ENCODE data around the gene KRTAP5-8. TPM values are rescaled to one million over a fixed set of nuclear protein-coding genes. Genes with fewer than 3 reads are reported as not detected.
"Not testable (repeated sequence)": the region's sequence is repeated elsewhere in the genome, so short reads cannot be mapped to it uniquely, and the experiment has no call there.

The KRTAP5-8 gene
- polyA plus RNA-seq, 3 donors = 0.23 to 1.1 (median 0.23) TPM

DNA sequence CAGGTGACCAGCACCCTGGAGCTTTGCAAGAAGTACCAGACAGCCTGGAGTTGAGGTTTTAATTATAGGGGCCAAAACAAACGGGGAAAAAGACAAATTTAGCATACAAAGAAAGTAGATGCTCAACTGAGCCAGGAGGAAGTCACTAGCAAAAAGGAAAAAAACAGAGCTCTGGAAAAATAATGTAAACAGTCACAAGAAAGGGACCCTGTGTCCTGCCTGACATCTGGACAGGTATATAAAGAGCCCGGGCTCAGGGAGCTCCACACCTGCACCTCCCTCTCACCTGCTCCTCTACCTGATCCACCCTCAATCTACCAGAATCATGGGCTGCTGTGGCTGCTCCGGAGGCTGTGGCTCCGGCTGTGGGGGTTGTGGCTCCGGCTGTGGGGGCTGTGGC, 27.4 kb downstream of the KRTAP5-8 start, which contains the start of gene KRTAP5-10:
Gene KRTAP5-10 (plus strand): TSS at position 301 of the 400 bp plus-strand sequence. CDS start 25 bp downstream, at position 326.
- DNase-seq (ENCODE audit: extremely low read depth in 1 of 11, low read depth in 9 of 11, low spot score in 4 of 11) = no peak

DNA sequence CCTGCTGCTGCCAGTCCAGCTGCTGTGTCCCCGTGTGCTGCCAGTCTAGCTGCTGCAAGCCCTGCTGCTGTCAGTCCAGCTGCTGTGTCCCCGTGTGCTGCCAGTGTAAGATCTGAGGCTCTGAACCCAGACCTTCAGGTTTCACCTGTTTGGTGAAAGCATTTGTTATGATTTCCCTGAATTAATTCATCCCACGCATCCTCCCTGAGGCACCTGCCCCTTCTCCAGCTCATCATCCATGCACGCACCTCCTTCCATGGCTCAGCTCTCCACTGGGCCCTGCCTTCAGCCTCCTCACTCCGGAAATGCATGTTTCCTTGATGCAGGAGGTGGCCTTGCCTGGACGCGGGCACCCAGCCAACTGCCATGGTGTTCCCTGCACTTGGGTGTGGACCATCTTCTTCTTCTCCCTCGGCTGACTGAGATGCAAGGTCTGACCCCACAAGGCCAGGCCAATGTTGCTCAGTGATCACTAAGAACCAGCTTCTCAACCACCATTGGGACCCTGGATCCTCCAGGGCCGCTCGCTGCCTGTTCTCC, 28.3 kb downstream of the KRTAP5-8 start:
- DNase-seq (ENCODE audit: extremely low read depth in 1 of 11, low read depth in 9 of 11, low spot score in 4 of 11) = no peak

DNA sequence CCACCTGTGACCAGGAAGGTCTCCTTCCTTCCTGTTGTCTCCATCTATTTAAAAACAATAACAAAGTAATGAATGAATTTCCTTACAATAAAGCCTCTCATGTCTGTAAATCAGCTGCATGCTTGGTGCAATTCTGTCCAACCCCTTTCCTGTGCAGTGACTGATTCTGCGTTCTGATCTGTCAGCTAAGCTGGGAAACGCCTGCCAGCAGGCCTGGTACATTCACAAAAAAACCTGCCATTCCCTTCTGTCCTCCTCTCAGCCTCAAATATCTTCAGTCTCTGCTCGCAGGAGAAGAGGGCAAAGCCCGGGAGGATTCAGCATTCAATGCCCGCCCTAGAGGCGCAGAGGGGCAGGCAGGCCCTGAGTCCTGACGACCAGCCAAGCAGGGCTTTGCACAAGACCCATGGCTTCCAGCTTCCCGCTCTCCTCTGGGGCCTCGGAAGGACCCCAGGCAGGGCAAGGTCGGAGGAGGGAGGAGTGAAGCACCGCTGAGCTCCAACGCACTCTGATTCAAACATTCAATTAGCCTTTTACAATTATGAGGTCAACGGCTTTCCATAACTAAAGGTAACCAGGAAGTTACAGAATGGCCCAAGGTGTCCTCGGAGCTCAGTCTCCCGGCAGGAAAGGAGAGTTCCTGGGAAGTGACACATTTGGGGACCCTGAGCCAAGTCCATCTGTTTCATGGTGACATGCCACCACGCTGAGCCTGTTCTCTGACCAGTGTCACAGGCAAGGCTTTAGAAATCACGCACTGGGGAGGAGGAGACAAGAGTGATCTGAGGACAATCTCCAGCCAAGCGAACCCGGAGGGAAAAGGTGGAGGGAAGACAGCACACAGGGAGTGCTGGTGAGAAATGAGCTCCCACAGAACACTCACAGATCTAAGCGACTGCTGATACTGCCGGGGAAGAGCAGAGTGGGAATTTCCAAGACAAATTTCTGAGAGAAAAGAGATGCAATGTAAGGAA, 29.1 kb downstream of the KRTAP5-8 start:
- DNase-seq (ENCODE audit: extremely low read depth in 1 of 11, low read depth in 9 of 11, low spot score in 4 of 11) = not testable (repeated sequence)

DNA sequence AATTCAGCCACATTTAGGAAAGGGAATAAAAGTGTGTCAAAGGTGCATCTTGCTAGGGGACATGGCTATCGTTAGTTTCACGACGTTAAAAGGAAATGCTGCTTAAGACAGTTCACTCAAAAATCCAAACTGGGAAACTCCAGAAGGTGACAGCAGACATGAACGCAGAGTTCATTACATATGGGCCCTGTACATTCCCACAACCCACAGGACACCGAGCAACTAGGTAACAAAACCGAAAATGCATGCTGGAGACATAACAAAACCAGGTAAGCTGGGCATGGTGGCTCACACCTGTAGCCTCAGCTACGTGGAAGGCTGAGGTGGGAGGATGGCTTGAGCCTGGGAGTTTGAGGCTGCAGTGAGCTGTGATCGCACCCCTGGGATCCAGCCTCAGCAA, 29.8 kb downstream of the KRTAP5-8 start:
- DNase-seq (ENCODE audit: extremely low read depth in 1 of 11, low read depth in 9 of 11, low spot score in 4 of 11) = not testable (repeated sequence)

- DNase-seq (ENCODE audit: extremely low read depth in 1 of 11, low read depth in 9 of 11, low spot score in 4 of 11) = peak in 4 of 11 donors; percentile 24 to 42 (median 33)
Observed at GRCh38 chr11:71568704-71569349, 31.0 kb downstream of the KRTAP5-8 start.

GRCh38 chr11:71571101-71571850, 33.5 kb downstream of the KRTAP5-8 start:
- not testable (repeated sequence) for DNase-seq (ENCODE audit: extremely low read depth in 1 of 11, low read depth in 9 of 11, low spot score in 4 of 11)

GRCh38 chr11:71572811-71573210, 35.0 kb downstream of the KRTAP5-8 start:
- DNase-seq (ENCODE audit: extremely low read depth in 1 of 11, low read depth in 9 of 11, low spot score in 4 of 11) = no peak

DNA sequence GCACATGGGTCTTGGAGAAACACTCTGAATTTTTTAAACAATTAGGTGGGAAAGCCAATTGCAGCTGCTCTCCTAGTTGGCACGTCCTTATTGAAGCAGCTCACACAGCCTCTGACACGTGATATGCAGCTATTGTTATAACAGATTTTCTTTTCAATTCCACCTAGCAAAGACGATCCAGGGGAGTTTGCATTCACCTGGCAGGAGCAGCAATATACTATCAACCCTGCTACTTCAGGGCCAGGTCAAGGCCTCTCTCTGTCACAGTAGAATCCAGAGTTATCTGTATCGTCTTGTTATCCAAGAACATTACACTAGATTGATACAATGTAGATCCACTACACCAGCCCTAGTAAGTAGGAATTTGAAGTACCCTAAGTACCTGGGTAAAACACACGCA, 36.6 kb downstream of the KRTAP5-8 start:
- DNase-seq (ENCODE audit: extremely low read depth in 1 of 11, low read depth in 9 of 11, low spot score in 4 of 11) = no peak

DNA sequence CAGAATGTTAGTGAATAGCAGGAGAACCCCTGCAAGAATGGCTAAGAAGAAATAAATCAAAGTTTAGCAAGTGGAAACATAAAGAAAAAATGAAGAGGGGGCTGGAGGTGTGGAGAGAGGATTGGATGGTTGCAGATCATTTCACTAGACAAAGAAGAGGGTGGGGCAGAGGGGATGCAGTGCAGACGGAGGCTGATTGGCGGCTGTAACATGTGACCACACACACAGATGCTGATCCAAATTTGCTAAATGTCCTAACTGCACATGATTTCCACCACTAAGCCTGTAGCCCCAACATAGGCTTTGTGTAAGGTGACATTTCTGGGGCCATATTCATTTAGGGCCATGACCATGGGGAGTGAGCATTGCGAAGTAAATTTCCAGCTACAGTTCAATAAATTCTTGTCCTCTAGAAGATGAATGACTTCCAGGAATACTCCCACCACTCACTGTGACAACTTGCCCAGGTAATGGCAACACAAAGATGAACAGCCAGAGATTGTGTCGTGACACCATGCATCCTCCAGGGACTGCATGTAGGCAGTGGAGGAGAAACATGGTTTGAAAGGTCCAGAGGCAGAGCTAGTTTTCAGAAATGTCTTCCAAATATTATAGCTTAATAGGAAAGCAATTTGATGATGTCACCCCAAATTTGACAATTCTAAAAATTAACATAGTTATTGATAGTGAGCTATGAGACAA, 38.0 kb downstream of the KRTAP5-8 start:
- DNase-seq (ENCODE audit: extremely low read depth in 1 of 11, low read depth in 9 of 11, low spot score in 4 of 11) = no peak

- DNase-seq (ENCODE audit: extremely low read depth in 1 of 11, low read depth in 9 of 11, low spot score in 4 of 11) = not testable (repeated sequence)
Observed at GRCh38 chr11:71576688-71577465, 39.1 kb downstream of the KRTAP5-8 start.

DNA sequence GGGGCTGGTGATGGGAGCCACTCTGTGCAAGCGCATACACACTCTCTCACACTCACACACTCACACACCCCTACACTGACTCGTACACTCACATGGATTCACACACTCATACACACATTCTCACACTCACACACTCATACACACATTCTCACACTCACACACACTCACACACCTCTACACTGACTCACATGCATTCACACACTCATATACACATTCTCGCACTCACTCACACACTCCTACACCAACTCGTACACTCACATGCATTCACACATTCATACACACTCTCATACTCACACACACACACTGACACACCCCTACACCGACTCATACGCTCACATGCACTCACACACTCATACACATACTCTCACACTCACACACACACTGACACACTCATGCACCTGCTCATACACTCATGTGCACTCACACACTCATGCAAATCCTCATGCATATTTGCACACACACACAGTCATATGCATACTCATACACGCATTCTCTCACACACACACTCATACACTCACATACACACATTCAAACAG, 39.7 kb downstream of the KRTAP5-8 start:
- no peak for DNase-seq (ENCODE audit: extremely low read depth in 1 of 11, low read depth in 9 of 11, low spot score in 4 of 11)

- DNase-seq (ENCODE audit: extremely low read depth in 1 of 11, low read depth in 9 of 11, low spot score in 4 of 11) = not testable (repeated sequence)
Observed at GRCh38 chr11:71579513-71579912, 41.7 kb downstream of the KRTAP5-8 start.

DNA sequence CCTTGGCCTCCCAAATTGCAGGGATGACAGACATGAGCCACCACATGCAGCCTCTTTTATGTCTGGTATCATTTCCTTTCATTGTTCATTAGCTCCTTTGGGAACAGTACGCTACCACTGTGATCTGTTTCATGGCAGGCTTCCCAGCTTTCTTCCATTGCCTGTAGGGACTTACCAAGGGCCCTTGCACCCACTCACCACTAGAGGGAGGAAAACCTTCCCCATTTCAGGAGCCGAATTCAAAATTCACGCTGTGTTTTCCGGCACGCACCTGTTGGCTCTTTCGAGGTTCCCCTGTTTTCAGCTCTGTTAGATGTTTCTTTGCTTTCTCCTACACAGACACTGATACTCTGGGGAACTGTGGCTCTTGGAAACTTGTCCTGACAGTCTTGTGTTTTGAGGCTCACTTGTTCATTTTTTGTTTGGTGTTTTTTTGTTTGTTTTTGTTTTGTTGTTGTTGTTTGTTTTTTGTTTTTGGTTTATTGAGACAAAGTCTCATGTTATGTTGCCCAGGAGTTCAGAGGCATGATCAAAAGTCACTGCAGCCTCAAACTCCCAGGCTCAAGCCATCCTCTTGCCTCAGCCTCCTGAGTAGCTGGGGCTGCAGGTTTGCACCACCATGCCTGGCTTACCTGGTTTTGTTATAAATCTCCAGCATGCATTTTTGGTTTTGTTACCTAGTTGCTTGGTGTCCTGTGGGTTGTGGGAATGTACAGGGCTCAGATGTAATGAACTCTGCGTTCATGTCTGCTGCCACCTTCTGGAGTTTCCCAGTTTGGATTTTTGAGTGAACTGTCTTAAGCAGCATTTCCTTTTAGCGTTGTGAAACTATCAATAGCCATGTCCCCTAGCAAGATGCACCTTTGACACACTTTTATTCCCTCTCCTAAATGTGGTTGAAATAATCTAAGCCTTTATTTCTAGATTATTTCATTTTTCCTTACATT, 42.5 kb downstream of the KRTAP5-8 start:
- peak in 2 of 11 donors; percentile 26 to 43 for DNase-seq (ENCODE audit: extremely low read depth in 1 of 11, low read depth in 9 of 11, low spot score in 4 of 11)

- no peak for DNase-seq (ENCODE audit: extremely low read depth in 1 of 11, low read depth in 9 of 11, low spot score in 4 of 11)
Observed at GRCh38 chr11:71581826-71582225, 44.0 kb downstream of the KRTAP5-8 start.

GRCh38 chr11:71582309-71582895, 44.6 kb downstream of the KRTAP5-8 start, which contains the start of gene KRTAP5-11:
KRTAP5-11 (minus strand) TSS chr11:71582875; CDS start chr11:71582837, 38 bp downstream.
- no peak for DNase-seq (ENCODE audit: extremely low read depth in 1 of 11, low read depth in 9 of 11, low spot score in 4 of 11)

DNA sequence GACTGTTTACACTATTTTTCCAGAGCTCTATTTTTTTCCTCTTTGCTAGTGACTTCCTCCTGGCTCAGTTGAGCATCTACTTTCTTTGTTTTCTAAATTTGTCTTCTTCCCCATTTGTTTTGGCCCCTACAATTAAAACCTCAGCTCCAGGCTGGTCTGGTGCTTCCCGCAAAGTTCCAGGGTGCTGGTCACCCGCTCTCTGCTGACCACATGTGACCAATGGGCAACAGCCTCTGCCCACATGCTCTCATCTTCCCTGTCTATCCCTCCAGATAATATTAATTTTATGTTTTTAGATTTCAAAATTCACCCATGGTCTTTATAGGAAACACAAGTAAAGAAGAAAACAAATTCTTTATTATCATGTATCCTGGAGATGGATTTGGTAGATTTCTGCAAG, 45.1 kb downstream of the KRTAP5-8 start:
- not testable (repeated sequence) for DNase-seq (ENCODE audit: extremely low read depth in 1 of 11, low read depth in 9 of 11, low spot score in 4 of 11)
